Ovary (tissue), 9 donors: ENCODE results near the gene CENPF. TPM values are rescaled to one million over a fixed set of nuclear protein-coding genes. Genes with fewer than 3 reads are reported as not detected.
A peak's percentile ranks its signal among the peaks of the same experiment; 100 is the strongest.

ENCODE experiments used
- DNase-seq, 5 donors: peaks; one replicate each; pipeline ENCODE4 v3.0.0-alpha.2; 2019 to 2020
- H3K27ac ChIP-seq, 2 donors: fragments of 200-600 bp; one replicate each; pipeline versions ENCODE4 v1.5.1 to v1.8.0; 2019 to 2022
- H3K27me3 ChIP-seq: fragments of 200-600 bp; one replicate; pipeline ENCODE4 v1.8.0; 2022
- H3K36me3 ChIP-seq: fragments of 200-600 bp; sonication (generic); one replicate; pipeline ENCODE4 v1.5.1; 2019
- H3K4me1 ChIP-seq: one replicate; pipeline ENCODE4 v1.8.1; 2013; ENCODE audit warnings: mild to moderate bottlenecking, moderate library complexity; ENCODE audit not compliant: insufficient read depth
- H3K4me3 ChIP-seq: fragments of 200-600 bp; sonication (generic); one replicate; pipeline ENCODE4 v1.5.1; 2017
- H3K9me3 ChIP-seq, 2 donors: fragments of 200-600 bp in 1 of 2; sonication (generic) in 1 of 2; one replicate each; pipeline versions ENCODE4 v1.5.1 to v1.8.1; 2013 to 2019; ENCODE audit warnings: mild to moderate bottlenecking in 1 of 2, moderate library complexity in 1 of 2
- CTCF ChIP-seq, 3 donors: fragments of 450-650 bp in 2 of 3; fragments of 200-600 bp in 1 of 3; IDR thresholded peaks; one replicate each; pipeline versions ENCODE4 v1.5.1 to v1.8.0; 2016 to 2022; ENCODE audit warnings: antibody characterized with exemption in 3 of 3, mild to moderate bottlenecking in 1 of 3
- EP300 ChIP-seq: sonication (generic); formaldehyde crosslinking; IDR thresholded peaks from one replicate; pipeline ENCODE4 v1.6.1; 2017; ENCODE audit warnings: antibody characterized with exemption
- POLR2A ChIP-seq: fragments of 450-650 bp; IDR thresholded peaks from one replicate; pipeline ENCODE4 v1.6.1; 2017; ENCODE audit warnings: antibody characterized with exemption, mild to moderate bottlenecking, moderate library complexity
- WGBS, 3 donors: extraction: QIAGEN DNeasy Blood & Tissue Kit in 1 of 3; methylation state at CpG; one replicate each; pipeline versions ENCODE4 v1.1.5 to v1.1.7; 2013 to 2017; 5-methylcytosine and 5-hydroxymethylcytosine counted together
- intact Hi-C, 4 donors: fragments of 100-400 bp; cut with DNase I; formaldehyde crosslinking; loops; one replicate each; pipeline versions ENCODE4 v1.11.0 to v1.15.1; 2022 to 2023
- polyA plus RNA-seq, 2 donors: library from polyadenylated mRNA; stranded (reverse); fragments of 200-250 nt in 1 of 2; fragments of 350-450 nt in 1 of 2; fragmentation: Illumina TruSeq in 1 of 2; extraction: RNeasy Lipid Tissue Mini Kit (QIAGEN cat#74804) in 1 of 2; gene quantifications; one replicate each; pipeline ENCODE4 v1.2.3, GENCODE V29; 2013 to 2014
- total RNA-seq, 7 donors: library from RNA; depleted of rRNA in 2 of 7; stranded (reverse); fragments of >200 nt in 2 of 7; fragmentation: NEBNext Ultra II Directional in 3 of 7; extraction: Animal tissue kit (Norgen Biotek cat#: 25700) in 3 of 7; gene quantifications; one replicate each; pipeline versions ENCODE4 v1.1.0 to v1.2.4, GENCODE V29; 2016 to 2023
- donor health status: DM: no; HTN: no; CAD: no; lungs with moderate emphysema.
- donor health status: DM: no; HTN: no; CAD: no.
- donor health status: Bipolar disorder and iron deficiency.
- donor health status: DM: yes; HTN: yes; CAD: no.
- donor health status: DM: no; HTN: no; CAD: no.
- donor health status: DM: yes; HTN: yes; CAD: no.

CENPF gene
- total and polyA plus RNA-seq, 9 donors, result 0.45 to 2.6 (median 1.4) TPM

- Histone ChIP-seq H3K36me3 (no peaks in the 10 kb centered on the region), H3K4me1 (no peaks in the 10 kb centered on the region), H3K4me3 (no peak overlapping the region), H3K27me3 (no peaks in the 10 kb centered on the region), H3K27ac (no peak overlapping the region), H3K9me3 (no peaks in the 10 kb centered on the region)
- 73 to 92% (median 85%) methylated on average over 2 of the region's 2 CpGs for WGBS, 3 donors
- intact Hi-C loops, result loop anchor here in 1 of 4 donors (10.0 kb wide), 1 partner anchor 865 kb away; no protein-coding TSS in a partner anchor
- DNase-seq, result no peak
- no peak for TF ChIP-seq EP300
- TF ChIP-seq POLR2A, result no peak
- no peak for TF ChIP-seq CTCF (IDR thresholded peaks at IDR 0.05)
Measured at GRCh38 chr1:214660190-214660589, 57.2 kb downstream of the CENPF start.

GRCh38 chr1:214660900-214661299, 57.9 kb downstream of the CENPF start:
- Histone ChIP-seq H3K36me3 (no peaks in the 10 kb centered on the region), H3K4me3 (no peak overlapping the region), H3K27ac (no peak overlapping the region), H3K4me1 (no peaks in the 10 kb centered on the region), H3K27me3 (no peaks in the 10 kb centered on the region), H3K9me3 (no peaks in the 10 kb centered on the region)
- intact Hi-C loops, result loop anchor here in 1 of 4 donors (10.0 kb wide), 1 partner anchor 864 kb away; no protein-coding TSS in a partner anchor
- 41 to 48% (median 42%) methylated on average over 4 of the region's 4 CpGs for WGBS, 3 donors
- DNase-seq, result peak; percentile 26 to 58 (median 48)
- no peak for TF ChIP-seq POLR2A
- TF ChIP-seq CTCF (IDR thresholded peaks at IDR 0.05), result peak in 1 of 3 donors; percentile 7
- TF ChIP-seq EP300, result no peak

GRCh38 chr1:214662223-214662785, 59.3 kb downstream of the CENPF start:
- TF ChIP-seq CTCF (IDR thresholded peaks at IDR 0.05) (no peak), EP300 (no peak), POLR2A (no peak)
- 78 to 80% (median 79%) methylated on average over 3 of the region's 3 CpGs for WGBS, 3 donors
- no peak overlapping the region for H3K27ac ChIP-seq
- no peaks in the 10 kb centered on the region for H3K4me1 ChIP-seq
- H3K9me3 ChIP-seq, result no peaks in the 10 kb centered on the region
- intact Hi-C loops, result loop anchor here in 1 of 4 donors (10.0 kb wide), 1 partner anchor 862 kb away; no protein-coding TSS in a partner anchor
- no peaks in the 10 kb centered on the region for H3K36me3 ChIP-seq
- no peak overlapping the region for H3K4me3 ChIP-seq
- no peaks in the 10 kb centered on the region for H3K27me3 ChIP-seq
- DNase-seq, result no peak

- no peaks in the 10 kb centered on the region for H3K36me3 ChIP-seq
- intact Hi-C loops, result loop anchor here in 1 of 4 donors (10.0 kb wide), 1 partner anchor 860 kb away; no protein-coding TSS in a partner anchor
- no peaks in the 10 kb centered on the region for H3K4me1 ChIP-seq
- H3K9me3 ChIP-seq, result no peaks in the 10 kb centered on the region
- H3K4me3 ChIP-seq, result no peak overlapping the region
- H3K27me3 ChIP-seq, result no peaks in the 10 kb centered on the region
- WGBS, 3 donors, result 88 to 95% (median 95%) methylated on average over 8 of the region's 8 CpGs
- no peak for TF ChIP-seq CTCF (IDR thresholded peaks at IDR 0.05)
- no peak for TF ChIP-seq POLR2A
- no peak for TF ChIP-seq EP300
- no peak overlapping the region for H3K27ac ChIP-seq
- DNase-seq, result no peak
Measured at GRCh38 chr1:214664651-214665433, 61.8 kb downstream of the CENPF start.
